Small intestine (tissue), 7 donors: ENCODE results near the gene AATF. TPM values are rescaled to one million over a fixed set of nuclear protein-coding genes. Genes with fewer than 3 reads are reported as not detected.

Experiments
- DNase-seq, 2 donors: peaks; one replicate each; pipeline versions ENCODE4 v3.0.0 to v3.0.0-alpha.2; 2013
- FAIRE-seq: peaks from 2 replicates; lab custom pipeline; 2012; peaks lifted over from hg19 to GRCh38; lab: Jason Lieb, UNC
- H3K27ac ChIP-seq, 3 donors: one replicate each; pipeline ENCODE4 v1.5.1; 2013; ENCODE audit warnings: low read length in 2 of 3, mild to moderate bottlenecking in 2 of 3, control low read depth in 1 of 3, inconsistent platforms in 1 of 3, low read depth in 1 of 3, moderate library complexity in 1 of 3
- H3K27me3 ChIP-seq, 3 donors: one replicate each; pipeline ENCODE4 v1.6.1; 2013; ENCODE audit warnings: low read length in 3 of 3, inconsistent platforms in 1 of 3; ENCODE audit not compliant: control insufficient read depth in 3 of 3, insufficient read depth in 3 of 3
- H3K36me3 ChIP-seq, 3 donors: one replicate each; pipeline ENCODE4 v1.6.1; 2013; ENCODE audit warnings: low read length in 3 of 3, inconsistent platforms in 1 of 3, low read depth in 1 of 3, mild to moderate bottlenecking in 1 of 3, moderate library complexity in 1 of 3; ENCODE audit not compliant: control insufficient read depth in 3 of 3, insufficient read depth in 2 of 3
- H3K4me1 ChIP-seq, 3 donors: one replicate each; pipeline ENCODE4 v1.6.1; 2013; ENCODE audit warnings: low read length in 2 of 3, inconsistent platforms in 1 of 3, low read depth in 1 of 3, mild to moderate bottlenecking in 1 of 3, moderate library complexity in 1 of 3; ENCODE audit not compliant: control insufficient read depth in 3 of 3, insufficient read depth in 2 of 3
- H3K4me3 ChIP-seq, 3 donors: one replicate each; pipeline ENCODE4 v1.5.1; 2013; ENCODE audit warnings: low read length in 3 of 3, control low read depth in 1 of 3, inconsistent platforms in 1 of 3, low read depth in 1 of 3, mild to moderate bottlenecking in 1 of 3, moderate library complexity in 1 of 3
- H3K9me3 ChIP-seq, 2 donors: one replicate each; pipeline ENCODE4 v1.6.1; 2013; ENCODE audit warnings: low read depth in 1 of 2, low read length in 1 of 2; ENCODE audit not compliant: control insufficient read depth in 2 of 2, insufficient read depth in 1 of 2
- WGBS, 3 donors: extraction: QIAGEN DNeasy Blood & Tissue Kit; methylation state at CpG; one replicate each; pipeline ENCODE4 v1.1.7; 2013; 5-methylcytosine and 5-hydroxymethylcytosine counted together
- polyA plus RNA-seq, 4 donors: library from polyadenylated mRNA; stranded (reverse) in 3 of 4; unstranded in 1 of 4; fragments of 200-250 nt in 3 of 4; fragments of 120-200 nt in 1 of 4; gene quantifications; one replicate each; pipeline versions ENCODE4 v1.2.1 to v1.2.3, GENCODE V29; 2013
- donor health status: healthy with polysubstance abuse.
- donor health status: control.
- donor health status: control.
- donor health status: Bipolar disorder and iron deficiency.
- donor health status: healthy.

Gene AATF
- polyA plus RNA-seq, 4 donors, result 33.2 to 50.5 (median 36.0) TPM

- no peaks in the 10 kb centered on the region for H3K36me3 ChIP-seq
- FAIRE-seq (no peak), DNase-seq (peak in 1 of 2 donors; percentile 43)
- no peak overlapping the region for H3K4me3 ChIP-seq
- H3K27ac ChIP-seq, result no peak overlapping the region
- H3K4me1 ChIP-seq, result peaks cover 3 to 52% (median 11%) of the 10 kb centered on the region in 3 donors
- H3K9me3 ChIP-seq, result peaks cover 0 to 3% of the 10 kb centered on the region in 2 donors
- 3 to 6% (median 5%) methylated on average over 40 of the region's 40 CpGs for WGBS, 3 donors
- H3K27me3 ChIP-seq, result peaks cover 7 to 98% (median 80%) of the 10 kb centered on the region in 3 donors
Measured at GRCh38 chr17:36932694-36933511, 15.9 kb upstream of the AATF start.

- Histone ChIP-seq H3K9me3 (peaks cover 0 to 6% of the 10 kb centered on the region in 2 donors), H3K4me3 (no peak overlapping the region), H3K36me3 (no peaks in the 10 kb centered on the region), H3K4me1 (peaks cover 3 to 49% (median 11%) of the 10 kb centered on the region in 3 donors), H3K27ac (no peak overlapping the region), H3K27me3 (peaks cover 7 to 98% (median 83%) of the 10 kb centered on the region in 3 donors)
- 6 to 14% (median 13%) methylated on average over 22 to 23 of the region's 23 CpGs for WGBS, 3 donors
- DNase-seq, result no peak
- no peak for FAIRE-seq
Measured at GRCh38 chr17:36933512-36934143, 15.1 kb upstream of the AATF start.

GRCh38 chr17:36934144-36934691, 14.5 kb upstream of the AATF start:
- Histone ChIP-seq H3K4me1 (peaks cover 3 to 45% (median 11%) of the 10 kb centered on the region in 3 donors), H3K27me3 (peaks cover 7 to 98% (median 83%) of the 10 kb centered on the region in 3 donors), H3K9me3 (peaks cover 0 to 7% of the 10 kb centered on the region in 2 donors), H3K27ac (no peak overlapping the region), H3K4me3 (peak overlapping the region in 1 of 3 donors; percentile 1), H3K36me3 (no peaks in the 10 kb centered on the region)
- no peak for DNase-seq
- 7 to 8% (median 8%) methylated on average over 26 of the region's 26 CpGs for WGBS, 3 donors
- FAIRE-seq, result no peak

- FAIRE-seq (no peak), DNase-seq (peak in 1 of 2 donors; percentile 39)
- H3K4me1 ChIP-seq, result peaks cover 3 to 45% (median 11%) of the 10 kb centered on the region in 3 donors
- H3K9me3 ChIP-seq, result peaks cover 0 to 7% of the 10 kb centered on the region in 2 donors
- peak overlapping the region in 1 of 3 donors; percentile 1 for H3K4me3 ChIP-seq
- peaks cover 7 to 98% (median 88%) of the 10 kb centered on the region in 3 donors for H3K27me3 ChIP-seq
- no peaks in the 10 kb centered on the region for H3K36me3 ChIP-seq
- no peak overlapping the region for H3K27ac ChIP-seq
- WGBS, 3 donors, result 2 to 4% (median 3%) methylated on average over 75 to 79 of the region's 79 CpGs
Measured at GRCh38 chr17:36934692-36935630, 13.8 kb upstream of the AATF start.

DNA sequence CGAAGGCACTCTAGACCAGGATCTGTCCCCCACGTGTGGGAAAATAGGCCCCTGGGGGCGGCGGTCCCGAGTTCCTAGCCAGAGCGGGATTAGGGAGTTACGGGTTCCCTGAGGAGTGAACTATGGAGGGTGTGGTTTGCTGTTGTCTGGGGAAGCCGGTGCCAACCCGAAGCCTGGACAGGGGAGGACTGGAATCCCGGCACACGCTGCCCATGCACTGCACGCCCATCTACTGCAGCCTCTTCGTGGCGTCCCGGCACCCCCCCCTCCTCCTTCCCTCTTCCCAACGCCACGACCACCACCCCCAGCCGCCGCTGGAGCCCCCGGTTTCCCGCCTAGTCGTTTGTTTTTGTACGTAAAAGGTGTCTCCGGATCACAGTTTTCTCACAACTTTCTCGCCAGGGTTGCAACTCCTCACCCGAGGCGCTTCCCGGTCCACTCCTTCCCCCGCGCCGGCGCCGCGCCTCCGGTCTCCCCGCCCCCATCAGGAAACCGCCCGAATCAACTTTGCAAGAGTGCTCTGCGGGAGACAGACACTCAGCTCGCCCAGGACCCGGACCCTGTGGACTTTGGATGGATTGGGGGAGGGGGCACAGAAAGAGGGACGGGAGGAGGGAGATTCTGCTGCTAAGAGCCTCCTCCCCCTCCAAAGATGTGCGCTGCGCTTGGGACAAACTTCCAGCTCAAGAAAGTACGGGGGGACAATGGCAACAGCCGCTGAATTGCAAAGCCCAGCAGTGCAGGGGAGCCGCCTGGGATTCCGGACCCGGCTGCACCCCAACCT, 12.9 kb upstream of the AATF start:
- peaks cover 11 to 98% (median 87%) of the 10 kb centered on the region in 3 donors for H3K27me3 ChIP-seq
- H3K27ac ChIP-seq, result no peak overlapping the region
- H3K9me3 ChIP-seq, result peaks cover 0 to 10% of the 10 kb centered on the region in 2 donors
- peaks cover 3 to 45% (median 11%) of the 10 kb centered on the region in 3 donors for H3K4me1 ChIP-seq
- peak overlapping the region in 1 of 3 donors; percentile 23 for H3K4me3 ChIP-seq
- FAIRE-seq, result no peak
- H3K36me3 ChIP-seq, result no peaks in the 10 kb centered on the region
- WGBS, 3 donors, result 2 to 3% (median 3%) methylated on average over 44 to 49 of the region's 49 CpGs
- DNase-seq, result peak; percentile 18 to 49

GRCh38 chr17:36936455-36937000, 12.2 kb upstream of the AATF start:
- H3K27me3 ChIP-seq, result peaks cover 11 to 98% (median 87%) of the 10 kb centered on the region in 3 donors
- H3K27ac ChIP-seq, result no peak overlapping the region
- DNase-seq (peak in 1 of 2 donors; percentile 37), FAIRE-seq (no peak)
- WGBS, 3 donors, result 1 to 7% (median 4%) methylated on average over 52 to 58 of the region's 58 CpGs
- peak overlapping the region in 1 of 3 donors; percentile 23 for H3K4me3 ChIP-seq
- peaks cover 0 to 12% of the 10 kb centered on the region in 2 donors for H3K9me3 ChIP-seq
- H3K4me1 ChIP-seq, result peaks cover 3 to 45% (median 11%) of the 10 kb centered on the region in 3 donors
- H3K36me3 ChIP-seq, result no peaks in the 10 kb centered on the region
